IMR-90 (cell line): ENCODE results near the gene ZNF800.

ENCODE experiments used
- CHD1 ChIP-seq: IDR thresholded peaks from 2 replicates; pipeline ENCODE4 v1.6.1; 2012; ENCODE audit warnings: low read depth, low read length, improper control_type of control experiment
- MXI1 ChIP-seq: IDR thresholded peaks from 2 replicates; pipeline ENCODE4 v1.6.1; 2012; ENCODE audit warnings: low read depth, mild to moderate bottlenecking, low read length, moderate library complexity, borderline replicate concordance
- POLR2A ChIP-seq: IDR thresholded peaks from 2 replicates; pipeline ENCODE4 v1.6.1; 2012; ENCODE audit warnings: mild to moderate bottlenecking, low read depth, low read length
- RFX5 ChIP-seq: IDR thresholded peaks from 2 replicates; pipeline ENCODE4 v1.8.0; 2012; ENCODE audit warnings: low read depth, mild to moderate bottlenecking, low read length, moderate library complexity
- TF ChIP-seq, protein P1 (sequence below): conservative IDR thresholded peaks from 2 replicates; pipeline ENCODE4 v1.5.1; 2012; ENCODE audit warnings: mild to moderate bottlenecking, low read depth, low read length, improper control_type of control experiment

DNA sequence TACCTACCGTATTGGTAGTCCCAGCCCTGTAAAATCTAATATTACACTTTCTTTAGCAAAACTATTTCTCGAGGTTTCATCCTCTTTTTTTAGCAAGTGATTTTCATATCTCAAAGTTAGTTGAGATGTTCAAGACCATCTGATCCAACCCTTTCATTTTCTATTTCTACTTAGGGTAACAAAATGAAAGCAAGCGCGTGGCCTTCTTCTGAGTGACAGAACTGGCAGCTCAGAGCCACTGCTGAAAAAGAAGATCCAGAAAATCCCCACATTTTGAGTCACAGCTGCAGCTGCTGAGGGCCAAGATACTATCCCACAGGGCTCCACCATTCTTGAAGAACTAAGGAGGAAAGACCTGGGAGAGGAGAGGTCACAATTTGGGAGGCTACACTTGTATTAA is 24.8 kb upstream of the ZNF800 start:
- TF ChIP-seq POLR2A (no peak), MXI1 (no peak), CHD1 (no peak), RFX5 (no peak)
- TF ChIP-seq, protein P1, sequence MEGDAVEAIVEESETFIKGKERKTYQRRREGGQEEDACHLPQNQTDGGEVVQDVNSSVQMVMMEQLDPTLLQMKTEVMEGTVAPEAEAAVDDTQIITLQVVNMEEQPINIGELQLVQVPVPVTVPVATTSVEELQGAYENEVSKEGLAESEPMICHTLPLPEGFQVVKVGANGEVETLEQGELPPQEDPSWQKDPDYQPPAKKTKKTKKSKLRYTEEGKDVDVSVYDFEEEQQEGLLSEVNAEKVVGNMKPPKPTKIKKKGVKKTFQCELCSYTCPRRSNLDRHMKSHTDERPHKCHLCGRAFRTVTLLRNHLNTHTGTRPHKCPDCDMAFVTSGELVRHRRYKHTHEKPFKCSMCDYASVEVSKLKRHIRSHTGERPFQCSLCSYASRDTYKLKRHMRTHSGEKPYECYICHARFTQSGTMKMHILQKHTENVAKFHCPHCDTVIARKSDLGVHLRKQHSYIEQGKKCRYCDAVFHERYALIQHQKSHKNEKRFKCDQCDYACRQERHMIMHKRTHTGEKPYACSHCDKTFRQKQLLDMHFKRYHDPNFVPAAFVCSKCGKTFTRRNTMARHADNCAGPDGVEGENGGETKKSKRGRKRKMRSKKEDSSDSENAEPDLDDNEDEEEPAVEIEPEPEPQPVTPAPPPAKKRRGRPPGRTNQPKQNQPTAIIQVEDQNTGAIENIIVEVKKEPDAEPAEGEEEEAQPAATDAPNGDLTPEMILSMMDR: no peak
